ENCODE data around the gene BEND6.

GRCh38 chr6:57024321-57024720 is 69.4 kb downstream of the BEND6 start:
- no peak for TF ChIP-seq CTCF (IDR thresholded peaks at IDR 0.05)
- TF ChIP-seq POLR2A (IDR thresholded peaks at IDR 0.05) = no peak
- TF ChIP-seq POLR2AphosphoS5 (IDR thresholded peaks at IDR 0.05) = no peak

Data from stomach (tissue), 4 donors.